ENCODE data around the gene ZNF451.
"Not testable (repeated sequence)": the region's sequence is repeated elsewhere in the genome, so short reads cannot be mapped to it uniquely, and the experiment has no call there.

Gene ZNF451

DNA sequence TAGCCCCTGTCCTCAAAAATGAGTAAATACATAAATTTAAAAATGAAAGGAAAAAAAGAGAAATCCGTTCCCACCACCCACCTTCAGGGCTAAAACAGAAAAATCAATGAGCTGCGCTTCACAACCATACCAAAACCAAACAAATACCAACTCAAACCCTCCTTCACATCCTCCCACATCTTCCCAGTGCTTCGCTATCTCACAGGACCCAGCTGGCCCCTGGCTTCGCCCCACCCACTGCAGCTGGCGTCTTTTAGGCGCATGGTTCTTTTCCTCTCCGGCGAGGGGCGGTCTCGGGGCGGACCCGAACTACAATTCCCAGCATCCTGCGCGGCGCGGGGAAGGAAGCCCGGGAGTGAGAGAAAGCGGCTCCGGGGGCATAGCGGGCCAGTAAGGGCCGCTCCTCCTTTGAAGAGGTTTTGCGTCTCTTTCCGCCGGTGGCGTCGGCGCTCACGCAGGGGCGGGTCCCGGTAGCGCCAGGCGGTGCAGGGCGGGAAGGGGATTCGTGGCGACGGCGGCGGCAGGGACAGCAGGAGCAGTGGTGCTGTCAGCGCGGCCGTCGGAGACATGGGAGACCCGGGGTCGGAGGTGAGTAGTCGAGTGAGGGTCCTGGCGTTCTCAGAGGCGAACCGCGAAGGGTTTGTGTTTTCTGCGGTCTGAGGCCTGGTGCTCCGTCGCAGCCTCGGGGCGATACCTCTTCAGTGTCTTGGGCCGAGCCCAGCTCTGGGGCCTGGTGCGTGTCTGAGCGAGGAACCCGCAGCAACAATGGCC lies at the start of gene ZNF451:
TSS of gene ZNF451 (plus strand) at position 502 of the 771 bp plus-strand sequence. CDS start at position 568, 66 bp downstream.
- peak within 1 kb of the TSS; percentile 52 to 67 for H3K4me3 ChIP-seq (replicated peaks in 1 of 2; ENCODE audit: low read depth in 2 of 2, low read length in 2 of 2)
- no peak for TF ChIP-seq CTCF (IDR thresholded peaks at IDR 0.05; ENCODE audit: low read depth, low read length)
- DNase-seq (ENCODE audit: low read depth in 2 of 2): peak; percentile 96 to 97

- DNase-seq (ENCODE audit: low read depth in 2 of 2); H3K4me3 ChIP-seq (replicated peaks in 1 of 2; ENCODE audit: low read depth in 2 of 2, low read length in 2 of 2): not testable (repeated sequence)
These were observed 45.9 kb upstream of the ZNF451 start for GRCh38 chr6:57044061-57044460.

GRCh38 chr6:57044568-57044967 lies 45.4 kb upstream of the ZNF451 start:
- TF ChIP-seq CTCF (IDR thresholded peaks at IDR 0.05; ENCODE audit: low read depth, low read length): no peak
- no peak overlapping the region for H3K4me3 ChIP-seq (replicated peaks in 1 of 2; ENCODE audit: low read depth in 2 of 2, low read length in 2 of 2)
- DNase-seq (ENCODE audit: low read depth in 2 of 2): no peak

GRCh38 chr6:57046332-57047256 lies 43.4 kb upstream of the ZNF451 start, which contains the start of gene KIAA1586:
KIAA1586 (plus strand) TSS chr6:57046693; CDS start chr6:57046756, 63 bp downstream.
- H3K4me3 ChIP-seq (replicated peaks in 1 of 2; ENCODE audit: low read depth in 2 of 2, low read length in 2 of 2): peak within 1 kb of the TSS; percentile 56 to 63
- peak; percentile 86 to 90 for DNase-seq (ENCODE audit: low read depth in 2 of 2)

DNA sequence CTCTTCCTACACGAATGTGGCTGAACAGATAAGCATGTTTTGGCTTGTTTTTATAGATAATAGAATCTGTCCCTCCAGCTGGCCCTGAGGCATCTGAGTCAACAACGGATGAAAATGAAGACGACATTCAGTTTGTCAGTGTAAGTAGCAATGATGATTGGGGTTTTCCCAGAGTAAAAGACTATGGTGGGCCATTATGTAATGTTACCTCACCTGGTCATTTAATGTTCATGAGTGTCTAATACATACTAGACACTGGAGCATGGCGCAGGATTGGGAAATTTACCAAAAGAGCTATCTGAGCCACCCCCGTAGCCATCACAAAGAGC lies 42.8 kb upstream of the ZNF451 start:
- not testable (repeated sequence) for DNase-seq (ENCODE audit: low read depth in 2 of 2); H3K4me3 ChIP-seq (replicated peaks in 1 of 2; ENCODE audit: low read depth in 2 of 2, low read length in 2 of 2)

GRCh38 chr6:57047859-57048258 lies 42.1 kb upstream of the ZNF451 start:
- H3K4me3 ChIP-seq (replicated peaks in 1 of 2; ENCODE audit: low read depth in 2 of 2, low read length in 2 of 2): peak overlapping the region in 1 of 2 donors; percentile 18
- not testable (repeated sequence) for DNase-seq (ENCODE audit: low read depth in 2 of 2)

DNA sequence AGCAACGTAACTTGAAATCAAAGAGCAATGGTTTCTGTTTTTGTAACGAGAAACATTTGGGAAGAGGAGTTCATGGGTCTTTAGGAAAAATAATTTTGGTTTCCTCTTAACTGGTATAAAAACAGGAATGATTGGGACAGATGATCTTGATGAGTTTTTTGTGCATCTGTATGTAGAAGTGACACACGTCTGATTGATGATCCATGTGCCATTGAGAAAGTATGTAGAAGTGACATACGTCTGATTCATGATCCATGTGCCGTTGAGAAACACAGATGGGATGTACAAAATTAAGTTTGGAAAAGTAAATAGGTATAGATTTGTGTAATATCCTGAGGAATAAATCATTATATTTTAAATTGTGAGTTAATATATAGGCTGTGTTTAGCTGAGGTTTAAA lies 41.4 kb upstream of the ZNF451 start:
- TF ChIP-seq CTCF (IDR thresholded peaks at IDR 0.05; ENCODE audit: low read depth, low read length): no peak
- peak in 1 of 2 donors; percentile 17 for DNase-seq (ENCODE audit: low read depth in 2 of 2)
- H3K4me3 ChIP-seq (replicated peaks in 1 of 2; ENCODE audit: low read depth in 2 of 2, low read length in 2 of 2): no peak overlapping the region

DNA sequence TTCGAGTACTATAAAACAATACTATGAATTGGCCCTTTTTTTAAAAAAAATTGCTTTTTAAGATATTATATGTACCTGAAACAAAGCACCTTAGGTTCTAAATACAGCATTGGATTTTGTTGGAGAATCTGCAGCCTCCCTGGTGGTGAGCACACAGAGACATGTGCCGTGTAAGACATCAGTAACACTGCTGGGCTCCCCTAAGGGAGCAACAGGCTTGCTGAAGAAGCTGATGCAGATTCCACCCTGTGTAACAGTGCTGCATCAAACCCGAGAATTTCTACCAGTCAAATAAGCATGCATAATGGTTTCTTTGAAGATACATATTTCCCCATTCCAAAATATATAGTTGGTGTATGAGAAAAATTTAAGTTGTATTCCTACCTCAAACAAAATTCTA lies 26.1 kb upstream of the ZNF451 start:
- no peak for DNase-seq (ENCODE audit: low read depth in 2 of 2)
- TF ChIP-seq CTCF (IDR thresholded peaks at IDR 0.05; ENCODE audit: low read depth, low read length): no peak
- H3K4me3 ChIP-seq (replicated peaks in 1 of 2; ENCODE audit: low read depth in 2 of 2, low read length in 2 of 2): no peak overlapping the region
